Neuronal stem cell (in vitro differentiated cells): ENCODE data around the gene SAMD3.
A peak's percentile ranks its signal among the peaks of the same experiment; 100 is the strongest.

ENCODE experiments used
- DNase-seq: peaks from one replicate; pipeline ENCODE4 v3.0.0-alpha.2; 2013; ENCODE audit warnings: low spot score
- H2AFZ ChIP-seq: one replicate; pipeline ENCODE4 v1.6.1; 2013; ENCODE audit warnings: mild to moderate bottlenecking, low read length, inconsistent platforms
- H2AK5ac ChIP-seq: 2 replicates; pipeline ENCODE4 v1.6.1; 2013; ENCODE audit warnings: low read depth, mild to moderate bottlenecking, inconsistent platforms, low read length, moderate library complexity, mixed read lengths
- H2BK120ac ChIP-seq: 2 replicates; pipeline ENCODE4 v1.6.1; 2013; ENCODE audit warnings: low read depth, mild to moderate bottlenecking, inconsistent platforms, low read length, moderate library complexity, mixed read lengths
- H2BK12ac ChIP-seq: one replicate; pipeline ENCODE4 v1.6.1; 2013; ENCODE audit warnings: low read length, inconsistent platforms
- H2BK15ac ChIP-seq: 2 replicates; pipeline ENCODE4 v1.6.1; 2013; ENCODE audit warnings: mild to moderate bottlenecking, low read length, inconsistent platforms, mixed read lengths
- H2BK5ac ChIP-seq: one replicate; pipeline ENCODE4 v1.6.1; 2013; ENCODE audit warnings: inconsistent platforms, mild to moderate bottlenecking, low read length, moderate library complexity
- H3K14ac ChIP-seq: one replicate; pipeline ENCODE4 v1.6.1; 2013; ENCODE audit warnings: low read length, inconsistent platforms
- H3K18ac ChIP-seq: 2 replicates; pipeline ENCODE4 v1.6.1; 2013; ENCODE audit warnings: low read length, inconsistent platforms
- H3K23ac ChIP-seq: 2 replicates; pipeline ENCODE4 v1.6.1; 2013; ENCODE audit warnings: low read depth, mild to moderate bottlenecking, mixed read lengths, low read length, inconsistent platforms; ENCODE audit not compliant: poor library complexity
- H3K27ac ChIP-seq: replicated peaks from 3 replicates; pipeline ENCODE4 v1.5.1; 2013; ENCODE audit warnings: low read length, inconsistent platforms
- H3K27me3 ChIP-seq, 3 experiments: 2 replicates each; pipeline ENCODE4 v1.6.1; 2013; ENCODE audit warnings: low read length in 3 of 3, mild to moderate bottlenecking in 2 of 3, inconsistent platforms in 1 of 3, low read depth in 1 of 3, mixed read lengths in 1 of 3, moderate library complexity in 1 of 3; ENCODE audit not compliant: control insufficient read depth in 3 of 3, insufficient read depth in 3 of 3
- H3K36me3 ChIP-seq, 2 donors: replicated peaks in 1 of 2; 2 replicates each; pipeline ENCODE4 v1.6.1; 2013; ENCODE audit warnings: low read length in 2 of 2; ENCODE audit not compliant: control insufficient read depth in 2 of 2, insufficient read depth in 2 of 2
- H3K4ac ChIP-seq: 2 replicates; pipeline ENCODE4 v1.6.1; 2013; ENCODE audit warnings: inconsistent platforms, mild to moderate bottlenecking, low read length, moderate library complexity
- H3K4me1 ChIP-seq, 2 donors: 1 replicate in 1 of 2; 2 replicates in 1 of 2; pipeline ENCODE4 v1.6.1; 2013; ENCODE audit warnings: low read length in 2 of 2, low read depth in 1 of 2; ENCODE audit not compliant: control insufficient read depth in 2 of 2, insufficient read depth in 1 of 2
- H3K4me2 ChIP-seq: one replicate; pipeline ENCODE4 v1.6.1; 2013; ENCODE audit warnings: mild to moderate bottlenecking, low read length, inconsistent platforms; ENCODE audit not compliant: insufficient read depth, poor library complexity, severe bottlenecking
- H3K4me3 ChIP-seq, 2 donors: 2 replicates each; pipeline ENCODE4 v1.5.1; 2013; ENCODE audit warnings: low read length in 2 of 2, mild to moderate bottlenecking in 2 of 2, inconsistent platforms in 1 of 2, moderate library complexity in 1 of 2
- H3K79me1 ChIP-seq: one replicate; pipeline ENCODE4 v1.6.1; 2013; ENCODE audit warnings: low read depth, mild to moderate bottlenecking, inconsistent platforms, low read length, moderate library complexity
- H3K9ac ChIP-seq: one replicate; pipeline ENCODE4 v1.6.1; 2013; ENCODE audit warnings: mild to moderate bottlenecking, low read depth, low read length, inconsistent platforms; ENCODE audit not compliant: poor library complexity
- H3K9me3 ChIP-seq, 2 donors: replicated peaks in 1 of 2; 2 replicates each; pipeline versions ENCODE3 to v1.6.1; 2013; ENCODE audit warnings: low read length in 2 of 2, mild to moderate bottlenecking in 2 of 2, inconsistent platforms in 1 of 2, low read depth in 1 of 2, mixed read lengths in 1 of 2, moderate library complexity in 1 of 2; ENCODE audit not compliant: control insufficient read depth in 2 of 2, insufficient read depth in 1 of 2
- H4K8ac ChIP-seq: one replicate; pipeline ENCODE4 v1.6.1; 2013; ENCODE audit warnings: low read depth, mild to moderate bottlenecking, inconsistent platforms, low read length, moderate library complexity
- H4K91ac ChIP-seq: one replicate; pipeline ENCODE4 v1.6.1; 2013; ENCODE audit warnings: low read length, low read depth, mild to moderate bottlenecking, inconsistent platforms; ENCODE audit not compliant: poor library complexity
- WGBS, 2 donors: extraction: QIAGEN DNeasy Blood & Tissue Kit; methylation state at CpG; one replicate each; pipeline ENCODE4 v1.1.7; 2013; ENCODE audit warnings: missing lambda C conversion rate in 2 of 2, mixed read lengths in 1 of 2; ENCODE audit not compliant: insufficient read length in 2 of 2, insufficient replicate concordance in 1 of 2; ENCODE audit errors: extremely low coverage in 2 of 2; 5-methylcytosine and 5-hydroxymethylcytosine counted together

SAMD3 gene

DNA sequence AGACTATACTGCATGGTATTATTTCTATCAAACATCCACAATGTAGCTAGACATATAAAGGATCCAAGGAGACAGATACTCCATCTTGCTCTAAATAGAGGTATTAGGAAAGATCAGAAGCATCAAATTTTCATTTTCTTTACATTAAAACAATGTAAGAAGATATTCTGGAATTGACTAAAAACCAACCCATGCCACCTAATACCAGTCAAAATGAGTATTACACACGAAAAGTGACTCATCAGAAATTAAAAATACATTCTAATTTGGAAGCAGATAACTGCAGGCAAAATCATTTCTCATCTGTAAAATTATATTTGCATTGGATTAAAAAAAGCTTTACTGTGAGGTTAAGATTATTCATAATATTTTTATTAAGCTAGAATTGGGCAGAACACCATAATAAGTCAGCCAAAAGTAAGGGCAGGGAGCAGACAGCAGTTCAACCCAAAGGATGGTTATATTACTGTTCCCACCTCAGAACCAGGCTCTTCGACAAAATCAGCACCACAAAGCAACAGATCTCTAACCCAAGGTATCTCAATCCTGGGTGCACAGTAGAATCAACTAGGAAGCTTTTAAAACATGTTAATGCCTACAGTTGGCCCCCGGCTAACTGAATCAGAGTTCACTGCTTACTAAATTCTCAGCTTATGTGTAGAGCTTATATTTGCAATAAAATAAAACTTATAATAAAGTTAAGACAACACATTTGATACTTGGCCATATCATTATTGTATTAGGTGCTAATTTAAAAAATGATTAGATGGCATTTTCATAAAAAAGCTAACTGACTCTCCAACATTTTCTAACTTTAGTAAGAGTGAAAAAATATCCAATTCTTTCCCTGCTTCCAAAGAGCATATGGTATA lies 35.2 kb downstream of the SAMD3 start:
- H3K79me1 ChIP-seq: no peaks in the 10 kb centered on the region
- H3K4me2 ChIP-seq: no peak overlapping the region
- no peak overlapping the region for H3K14ac ChIP-seq
- H3K9me3 ChIP-seq: no peaks in the 10 kb centered on the region
- H3K23ac ChIP-seq: no peak overlapping the region
- no peak overlapping the region for H3K9ac ChIP-seq
- no peak overlapping the region for H2BK5ac ChIP-seq
- H2BK15ac ChIP-seq: no peak overlapping the region
- no peak overlapping the region for H2AK5ac ChIP-seq
- no peak overlapping the region for H3K27ac ChIP-seq
- H2BK12ac ChIP-seq: no peak overlapping the region
- H3K4me1 ChIP-seq: peaks cover 0 to 2% of the 10 kb centered on the region in 2 donors
- H3K36me3 ChIP-seq: no peaks in the 10 kb centered on the region
- no peak overlapping the region for H3K4me3 ChIP-seq
- no CpG with 5 or more reads among the region's 3 CpGs for WGBS, 2 donors
- no peak overlapping the region for H4K91ac ChIP-seq
- H4K8ac ChIP-seq: no peak overlapping the region
- H3K18ac ChIP-seq: no peak overlapping the region
- no peak for DNase-seq
- no peak overlapping the region for H2AFZ ChIP-seq
- no peaks in the 10 kb centered on the region for H3K27me3 ChIP-seq
- H3K4ac ChIP-seq: no peak overlapping the region
- H2BK120ac ChIP-seq: no peak overlapping the region

DNA sequence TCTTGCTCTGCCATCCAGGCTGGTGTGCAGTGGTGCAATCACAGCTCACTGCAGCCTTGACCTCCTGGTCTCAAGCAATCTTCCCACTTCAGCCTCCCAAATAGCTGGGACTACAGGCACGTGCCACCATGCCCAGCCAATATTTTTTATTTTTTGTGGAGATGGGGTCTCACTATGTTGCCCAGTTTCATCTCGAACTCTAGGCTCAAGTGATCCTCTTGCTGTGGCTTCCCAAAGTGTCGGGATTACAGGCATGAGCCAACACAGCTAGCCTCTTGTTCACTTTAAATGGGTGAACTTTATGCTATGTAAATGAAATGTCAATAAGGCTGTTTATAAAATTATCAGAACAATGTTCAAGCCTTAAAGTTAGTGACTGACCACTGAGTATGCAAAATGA lies 37.1 kb downstream of the SAMD3 start:
- H3K9ac ChIP-seq: no peak overlapping the region
- H3K4me2 ChIP-seq: no peak overlapping the region
- H3K14ac ChIP-seq: no peak overlapping the region
- no peaks in the 10 kb centered on the region for H3K36me3 ChIP-seq
- no peaks in the 10 kb centered on the region for H3K27me3 ChIP-seq
- H3K9me3 ChIP-seq: no peaks in the 10 kb centered on the region
- no peak overlapping the region for H3K23ac ChIP-seq
- H3K27ac ChIP-seq: no peak overlapping the region
- H2AFZ ChIP-seq: no peak overlapping the region
- H4K91ac ChIP-seq: no peak overlapping the region
- H2BK5ac ChIP-seq: no peak overlapping the region
- H3K18ac ChIP-seq: no peak overlapping the region
- WGBS, 2 donors: no CpG with 5 or more reads among the region's 3 CpGs
- no peaks in the 10 kb centered on the region for H3K79me1 ChIP-seq
- no peak overlapping the region for H2BK12ac ChIP-seq
- H3K4ac ChIP-seq: no peak overlapping the region
- DNase-seq: no peak
- H2BK15ac ChIP-seq: no peak overlapping the region
- H4K8ac ChIP-seq: no peak overlapping the region
- peaks cover 0 to 2% of the 10 kb centered on the region in 2 donors for H3K4me1 ChIP-seq
- H3K4me3 ChIP-seq: no peak overlapping the region
- no peak overlapping the region for H2BK120ac ChIP-seq
- H2AK5ac ChIP-seq: no peak overlapping the region

DNA sequence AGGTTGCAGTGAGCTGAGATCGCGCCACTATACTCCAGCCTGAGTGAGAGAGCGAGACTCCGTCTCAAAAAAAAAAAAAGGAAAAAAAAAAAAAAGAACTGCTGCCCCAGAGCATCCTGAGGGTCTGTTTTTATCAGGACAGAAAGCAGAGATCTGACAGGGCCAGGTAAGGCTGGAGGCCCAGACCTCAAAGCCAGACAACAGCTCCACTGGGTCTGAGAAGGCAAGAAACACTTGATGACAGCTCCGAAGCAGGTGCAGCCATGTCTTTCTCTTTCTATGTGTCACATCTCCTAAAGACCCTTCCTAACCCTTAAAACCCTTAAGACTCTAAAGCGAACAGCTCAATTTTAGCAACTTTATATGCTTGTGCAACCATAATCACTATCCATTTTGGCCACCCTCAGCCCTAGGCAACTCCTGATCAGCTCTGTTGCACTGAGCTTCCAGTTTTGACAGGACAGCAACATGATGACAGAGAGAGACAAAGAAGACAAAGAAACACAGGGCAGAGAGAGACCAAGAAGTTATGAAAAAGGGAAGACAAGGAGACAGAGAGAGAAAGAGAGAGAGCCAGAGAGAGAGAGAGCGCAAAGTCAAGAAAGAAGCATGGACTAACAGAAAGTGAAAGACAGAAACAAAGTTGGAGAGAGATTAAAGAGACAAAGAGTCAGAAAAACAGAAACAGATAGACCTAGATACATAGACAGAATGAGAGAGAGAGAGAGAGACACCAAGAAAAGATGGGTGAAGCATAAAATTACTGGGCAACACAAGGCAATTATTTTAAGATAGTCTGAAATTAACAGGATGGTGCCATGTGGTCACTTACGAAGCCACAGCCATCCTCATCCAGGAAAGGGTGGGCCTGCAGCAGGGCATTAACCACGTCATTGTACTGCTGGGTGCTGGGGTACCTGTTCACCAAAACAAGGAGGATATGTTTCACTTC lies 39.2 kb downstream of the SAMD3 start:
- no peak for DNase-seq

DNA sequence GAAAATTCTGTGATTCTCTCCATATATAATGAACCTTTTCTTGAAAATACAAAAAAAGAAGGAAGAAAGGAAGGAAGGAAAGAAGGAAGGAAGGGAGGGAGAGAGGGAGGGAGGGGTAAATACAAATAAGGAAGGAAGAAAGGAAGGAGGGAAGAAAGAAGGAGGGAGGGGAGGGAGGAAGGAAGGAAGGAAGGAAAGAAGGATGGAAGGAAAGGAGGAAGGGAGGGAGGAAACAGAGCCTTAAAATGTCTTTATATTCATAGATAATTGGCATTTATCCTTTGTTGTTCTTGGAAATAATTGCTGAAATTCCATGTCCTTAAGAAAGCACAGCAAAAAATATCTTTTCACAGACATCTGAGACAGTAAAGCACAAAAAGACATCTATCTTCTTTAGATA lies 40.3 kb downstream of the SAMD3 start:
- Histone ChIP-seq H3K79me1 (no peaks in the 10 kb centered on the region), H3K23ac (no peak overlapping the region), H2BK120ac (no peak overlapping the region), H4K8ac (no peak overlapping the region), H3K14ac (no peak overlapping the region), H3K36me3 (no peaks in the 10 kb centered on the region), H3K4ac (no peak overlapping the region), H3K27ac (no peak overlapping the region), H2AFZ (no peak overlapping the region), H2BK5ac (no peak overlapping the region), H2BK15ac (no peak overlapping the region), H3K4me3 (no peak overlapping the region), H4K91ac (no peak overlapping the region), H3K9me3 (no peaks in the 10 kb centered on the region), H2AK5ac (no peak overlapping the region), H2BK12ac (no peak overlapping the region), H3K4me1 (peaks cover 0 to 2% of the 10 kb centered on the region in 2 donors), H3K27me3 (no peaks in the 10 kb centered on the region), H3K4me2 (no peak overlapping the region), H3K9ac (no peak overlapping the region), H3K18ac (no peak overlapping the region)
- no peak for DNase-seq

More for the DNA sequence above, 39.2 kb downstream of the SAMD3 start:
- Histone ChIP-seq H4K8ac (no peak overlapping the region), H2BK5ac (no peak overlapping the region), H3K4me1 (peaks cover 0 to 2% of the 10 kb centered on the region in 2 donors), H3K27me3 (no peaks in the 10 kb centered on the region), H2AFZ (peak overlapping the region; percentile 81), H2BK15ac (no peak overlapping the region), H3K14ac (no peak overlapping the region), H3K4me3 (no peak overlapping the region), H3K9me3 (no peaks in the 10 kb centered on the region), H2AK5ac (no peak overlapping the region), H3K9ac (no peak overlapping the region), H2BK12ac (no peak overlapping the region), H3K4ac (no peak overlapping the region), H3K4me2 (no peak overlapping the region), H3K18ac (no peak overlapping the region), H3K79me1 (no peaks in the 10 kb centered on the region), H4K91ac (no peak overlapping the region), H3K36me3 (no peaks in the 10 kb centered on the region), H3K23ac (no peak overlapping the region), H2BK120ac (no peak overlapping the region), H3K27ac (no peak overlapping the region)
- no CpG with 5 or more reads among the region's 9 CpGs for WGBS, 2 donors
